ENCODE results near the gene EFNA4.

DNA sequence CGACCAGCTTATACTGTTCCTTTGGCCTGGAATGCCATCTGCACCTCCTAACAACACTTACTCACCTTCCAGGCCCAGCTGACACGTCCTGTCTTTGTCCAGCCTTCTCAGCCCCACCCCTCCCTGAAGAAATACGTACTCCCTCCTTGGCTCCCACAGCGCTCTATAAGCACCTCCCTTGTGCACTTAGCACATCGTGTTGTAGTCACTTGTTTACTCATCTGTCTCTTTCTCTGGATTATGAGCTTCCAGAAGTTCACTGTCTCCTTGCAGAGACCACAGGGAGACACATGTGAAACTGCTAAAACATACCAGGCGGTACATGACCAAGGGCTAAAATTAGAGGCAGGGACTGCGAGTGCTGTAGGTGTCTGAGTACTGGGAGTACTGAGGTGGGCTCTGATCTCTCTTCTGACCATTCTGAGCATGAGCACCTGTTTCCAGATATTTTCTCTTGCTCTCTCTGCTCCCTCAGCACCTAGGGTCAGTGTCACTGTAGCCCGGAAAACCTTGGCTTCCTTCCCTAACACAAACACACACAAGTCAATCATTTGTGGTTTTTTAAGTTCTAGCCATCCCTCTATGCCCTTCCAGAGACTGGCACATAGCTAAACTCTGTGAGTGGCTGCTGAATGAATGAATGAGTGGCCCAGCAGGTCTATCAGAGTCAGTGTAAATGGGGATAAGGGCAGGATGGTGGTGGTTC is 24.8 kb upstream of the EFNA4 start:
- TF ChIP-seq, protein P1, sequence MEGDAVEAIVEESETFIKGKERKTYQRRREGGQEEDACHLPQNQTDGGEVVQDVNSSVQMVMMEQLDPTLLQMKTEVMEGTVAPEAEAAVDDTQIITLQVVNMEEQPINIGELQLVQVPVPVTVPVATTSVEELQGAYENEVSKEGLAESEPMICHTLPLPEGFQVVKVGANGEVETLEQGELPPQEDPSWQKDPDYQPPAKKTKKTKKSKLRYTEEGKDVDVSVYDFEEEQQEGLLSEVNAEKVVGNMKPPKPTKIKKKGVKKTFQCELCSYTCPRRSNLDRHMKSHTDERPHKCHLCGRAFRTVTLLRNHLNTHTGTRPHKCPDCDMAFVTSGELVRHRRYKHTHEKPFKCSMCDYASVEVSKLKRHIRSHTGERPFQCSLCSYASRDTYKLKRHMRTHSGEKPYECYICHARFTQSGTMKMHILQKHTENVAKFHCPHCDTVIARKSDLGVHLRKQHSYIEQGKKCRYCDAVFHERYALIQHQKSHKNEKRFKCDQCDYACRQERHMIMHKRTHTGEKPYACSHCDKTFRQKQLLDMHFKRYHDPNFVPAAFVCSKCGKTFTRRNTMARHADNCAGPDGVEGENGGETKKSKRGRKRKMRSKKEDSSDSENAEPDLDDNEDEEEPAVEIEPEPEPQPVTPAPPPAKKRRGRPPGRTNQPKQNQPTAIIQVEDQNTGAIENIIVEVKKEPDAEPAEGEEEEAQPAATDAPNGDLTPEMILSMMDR (IDR thresholded peaks at IDR 0.05) = no peak
- TF ChIP-seq POLR2A (IDR thresholded peaks at IDR 0.05) = no peak
- TF ChIP-seq POLR2AphosphoS5 (IDR thresholded peaks at IDR 0.05) = no peak
